ENCODE results near the gene CD3G. TPM values are rescaled to one million over a fixed set of nuclear protein-coding genes. Genes with fewer than 3 reads are reported as not detected.

Gene CD3G
- total RNA-seq, 1 experiment from 2014 or later = 0.15 TPM

- BruUV-seq (replicated peaks) = no TSS peak
- intact Hi-C loops (cut with micrococcal nuclease; ENCODE audit: unreplicated experiment) = no loop called here
- Histone ChIP-seq H3K27ac (ENCODE audit: low read length) (no peak overlapping the region), H3K27me3 (ENCODE audit: control insufficient read depth, insufficient read depth, low read length) (peaks cover 29% of the 10 kb centered on the region), H3K36me3 (ENCODE audit: control insufficient read depth, insufficient read depth, low read length) (no peaks in the 10 kb centered on the region), H3K4me3 (ENCODE audit: low read depth in 2 of 2, low read length in 2 of 2) (no peak overlapping the region), H3K9me3 (ENCODE audit: control insufficient read depth, insufficient read depth, low read depth, low read length) (no peaks in the 10 kb centered on the region), H3K4me1 (ENCODE audit: control insufficient read depth, insufficient read depth, low read length) (no peaks in the 10 kb centered on the region)
- DNase-seq (ENCODE audit: low read depth, low spot score) = no peak
- TF ChIP-seq CTCF (IDR thresholded peaks at IDR 0.05) = no peak
- TF ChIP-seq POLR2AphosphoS5 (IDR thresholded peaks at IDR 0.05; ENCODE audit: low read depth, low read length) = no peak
- no peak for TF ChIP-seq REST (IDR thresholded peaks at IDR 0.05; ENCODE audit: insufficient read depth in 1 of 2, low read depth in 2 of 2, low read length in 1 of 2)
- no peak for TF ChIP-seq TCF7L2 (IDR thresholded peaks at IDR 0.05; ENCODE audit: low read depth, low read length)
- TF ChIP-seq SIN3A (IDR thresholded peaks at IDR 0.05; ENCODE audit: borderline replicate concordance, insufficient read depth, low read depth, low read length) = no peak
- in situ Hi-C loops (cut with HindIII; ENCODE audit: low pct_unique_long_range_greater_than_20kb, low sequenced_read_pairs) = no loop called here
- ChIA-PET POLR2A (no interaction called here), CTCF (no interaction called here)
- ATAC-seq = no peak
These were observed 5.3 kb downstream of the CD3G start for GRCh38 chr11:118349475-118349874.

- BruUV-seq (replicated peaks) = no TSS peak
- peaks cover 22% of the 10 kb centered on the region for H3K27me3 ChIP-seq (ENCODE audit: control insufficient read depth, insufficient read depth, low read length)
- intact Hi-C loops (cut with micrococcal nuclease; ENCODE audit: unreplicated experiment) (loop anchor here (2.0 kb wide), 1 partner anchor 154 kb away; no protein-coding TSS in a partner anchor), in situ Hi-C loops (cut with HindIII; ENCODE audit: low pct_unique_long_range_greater_than_20kb, low sequenced_read_pairs) (no loop called here)
- DNase-seq (ENCODE audit: low read depth, low spot score) = no peak
- no peak overlapping the region for H3K27ac ChIP-seq (ENCODE audit: low read length)
- H3K36me3 ChIP-seq (ENCODE audit: control insufficient read depth, insufficient read depth, low read length) = no peaks in the 10 kb centered on the region
- H3K9me3 ChIP-seq (ENCODE audit: control insufficient read depth, insufficient read depth, low read depth, low read length) = no peaks in the 10 kb centered on the region
- TF ChIP-seq TCF7L2 (IDR thresholded peaks at IDR 0.05; ENCODE audit: low read depth, low read length) (no peak), CTCF (IDR thresholded peaks at IDR 0.05) (peak; percentile 77)
- H3K4me1 ChIP-seq (ENCODE audit: control insufficient read depth, insufficient read depth, low read length) = no peaks in the 10 kb centered on the region
- CTCF ChIA-PET = no interaction called here
- H3K4me3 ChIP-seq (ENCODE audit: low read depth in 2 of 2, low read length in 2 of 2) = no peak overlapping the region
- ATAC-seq = no peak
- POLR2A ChIA-PET = no interaction called here
These were observed 9.1 kb downstream of the CD3G start for GRCh38 chr11:118353084-118353710.
